Measurements from ENCODE around the gene ADGRG1. TPM values are rescaled to one million over a fixed set of nuclear protein-coding genes. Genes with fewer than 3 reads are reported as not detected.

The ADGRG1 gene
- total RNA-seq, 1 experiment from 2014 or later, result 131 TPM

- H2AFZ ChIP-seq, result no peak overlapping the region
- H3K79me2 ChIP-seq (ENCODE audit: low read depth), result no peaks in the 10 kb centered on the region
- H3K9me3 ChIP-seq (ENCODE audit: insufficient read depth, low read depth), result no peaks in the 10 kb centered on the region
- TF ChIP-seq CTCF (conservative IDR thresholded peaks at IDR 0.05) (no peak), EZH2 (IDR thresholded peaks at IDR 0.05; ENCODE audit: low read depth) (no peak)
- H3K4me1 ChIP-seq (replicated peaks; ENCODE audit: insufficient read depth), result peaks cover under 1% of the 10 kb centered on the region
- no peak overlapping the region for H3K4me2 ChIP-seq
- no peak overlapping the region for H3K27ac ChIP-seq
- intact Hi-C loops (cut with micrococcal nuclease; ENCODE audit: unreplicated experiment), result no loop called here
- H4K20me1 ChIP-seq (ENCODE audit: insufficient read depth), result no peaks in the 10 kb centered on the region
- ChIA-PET CTCF (no interaction called here), POLR2A (ENCODE audit: unreplicated experiment) (interaction anchor here (0.6 kb wide), 1 partner anchor 10 kb away, joined by 4 read pairs; no protein-coding TSS in a partner anchor)
- BruUV-seq (replicated peaks), result no TSS peak
- H3K36me3 ChIP-seq (ENCODE audit: low read depth), result no peaks in the 10 kb centered on the region
- no peaks in the 10 kb centered on the region for H3K27me3 ChIP-seq (ENCODE audit: insufficient read depth, low read depth)
- no peaks in the 10 kb centered on the region for H3K9me2 ChIP-seq (ENCODE audit: insufficient read depth)
- 0 out of 2 replicates have a peak, but pooled peaks cover under 1% of the 10 kb centered on the region for H3F3A ChIP-seq (ENCODE audit: insufficient read depth, low read depth)
- no peak for DNase-seq
- no peak overlapping the region for H3K4me3 ChIP-seq
Measured at GRCh38 chr16:57682809-57683635, 54.6 kb downstream of the ADGRG1 start.

- TF ChIP-seq EZH2 (IDR thresholded peaks at IDR 0.05; ENCODE audit: low read depth), result no peak
- no peak for TF ChIP-seq CTCF (conservative IDR thresholded peaks at IDR 0.05)
Measured at GRCh38 chr16:57683636-57684545, 55.5 kb downstream of the ADGRG1 start.

GRCh38 chr16:57684626-57685358, 56.4 kb downstream of the ADGRG1 start:
- no peak for DNase-seq
- Histone ChIP-seq H3F3A (ENCODE audit: insufficient read depth, low read depth) (no peaks in the 10 kb centered on the region), H3K4me1 (replicated peaks; ENCODE audit: insufficient read depth) (no peaks in the 10 kb centered on the region), H3K4me2 (no peak overlapping the region), H3K79me2 (ENCODE audit: low read depth) (no peaks in the 10 kb centered on the region), H4K20me1 (ENCODE audit: insufficient read depth) (no peaks in the 10 kb centered on the region), H3K4me3 (no peak overlapping the region), H2AFZ (no peak overlapping the region), H3K9me3 (ENCODE audit: insufficient read depth, low read depth) (no peaks in the 10 kb centered on the region), H3K36me3 (ENCODE audit: low read depth) (no peaks in the 10 kb centered on the region), H3K27me3 (ENCODE audit: insufficient read depth, low read depth) (no peaks in the 10 kb centered on the region), H3K9me2 (ENCODE audit: insufficient read depth) (no peaks in the 10 kb centered on the region), H3K27ac (no peak overlapping the region)
- POLR2A ChIA-PET (ENCODE audit: unreplicated experiment), result no interaction called here
- intact Hi-C loops (cut with micrococcal nuclease; ENCODE audit: unreplicated experiment), result no loop called here
- no peak for TF ChIP-seq CTCF (conservative IDR thresholded peaks at IDR 0.05)
- TF ChIP-seq EZH2 (IDR thresholded peaks at IDR 0.05; ENCODE audit: low read depth), result no peak
- BruUV-seq (replicated peaks), result no TSS peak
- CTCF ChIA-PET, result no interaction called here

More at GRCh38 chr16:57683636-57684545, 55.5 kb downstream of the ADGRG1 start:
- no peak overlapping the region for H3K27ac ChIP-seq
- DNase-seq, result no peak
- no peaks in the 10 kb centered on the region for H4K20me1 ChIP-seq (ENCODE audit: insufficient read depth)
- ChIA-PET POLR2A (ENCODE audit: unreplicated experiment) (interaction anchor here (0.6 kb wide), 1 partner anchor 107 kb away, joined by 4 read pairs; no protein-coding TSS in a partner anchor), CTCF (interaction anchor here (0.6 kb wide), 1 partner anchor 21 kb away, joined by 4 read pairs; no protein-coding TSS in a partner anchor)
- no peak overlapping the region for H2AFZ ChIP-seq
- H3K36me3 ChIP-seq (ENCODE audit: low read depth), result no peaks in the 10 kb centered on the region
- no peaks in the 10 kb centered on the region for H3K9me3 ChIP-seq (ENCODE audit: insufficient read depth, low read depth)
- no peaks in the 10 kb centered on the region for H3K27me3 ChIP-seq (ENCODE audit: insufficient read depth, low read depth)
- intact Hi-C loops (cut with micrococcal nuclease; ENCODE audit: unreplicated experiment), result no loop called here
- H3F3A ChIP-seq (ENCODE audit: insufficient read depth, low read depth), result no peaks in the 10 kb centered on the region
- no TSS peak for BruUV-seq (replicated peaks)
- no peak overlapping the region for H3K4me3 ChIP-seq
- H3K4me2 ChIP-seq, result no peak overlapping the region
- H3K4me1 ChIP-seq (replicated peaks; ENCODE audit: insufficient read depth), result no peaks in the 10 kb centered on the region
- no peaks in the 10 kb centered on the region for H3K9me2 ChIP-seq (ENCODE audit: insufficient read depth)
- H3K79me2 ChIP-seq (ENCODE audit: low read depth), result no peaks in the 10 kb centered on the region
